HG03439 (cell line): ENCODE results near the gene KLF3.
A peak's percentile ranks its signal among the peaks of the same experiment; 100 is the strongest.

Source experiments
- ATAC-seq: cut with Tn5 transposase; IDR thresholded peaks from one replicate; pipeline ENCODE4 v1.9.1; 2021; ENCODE audit warnings: mild to moderate bottlenecking, moderate library complexity; ENCODE audit not compliant: unreplicated experiment

KLF3 gene

DNA sequence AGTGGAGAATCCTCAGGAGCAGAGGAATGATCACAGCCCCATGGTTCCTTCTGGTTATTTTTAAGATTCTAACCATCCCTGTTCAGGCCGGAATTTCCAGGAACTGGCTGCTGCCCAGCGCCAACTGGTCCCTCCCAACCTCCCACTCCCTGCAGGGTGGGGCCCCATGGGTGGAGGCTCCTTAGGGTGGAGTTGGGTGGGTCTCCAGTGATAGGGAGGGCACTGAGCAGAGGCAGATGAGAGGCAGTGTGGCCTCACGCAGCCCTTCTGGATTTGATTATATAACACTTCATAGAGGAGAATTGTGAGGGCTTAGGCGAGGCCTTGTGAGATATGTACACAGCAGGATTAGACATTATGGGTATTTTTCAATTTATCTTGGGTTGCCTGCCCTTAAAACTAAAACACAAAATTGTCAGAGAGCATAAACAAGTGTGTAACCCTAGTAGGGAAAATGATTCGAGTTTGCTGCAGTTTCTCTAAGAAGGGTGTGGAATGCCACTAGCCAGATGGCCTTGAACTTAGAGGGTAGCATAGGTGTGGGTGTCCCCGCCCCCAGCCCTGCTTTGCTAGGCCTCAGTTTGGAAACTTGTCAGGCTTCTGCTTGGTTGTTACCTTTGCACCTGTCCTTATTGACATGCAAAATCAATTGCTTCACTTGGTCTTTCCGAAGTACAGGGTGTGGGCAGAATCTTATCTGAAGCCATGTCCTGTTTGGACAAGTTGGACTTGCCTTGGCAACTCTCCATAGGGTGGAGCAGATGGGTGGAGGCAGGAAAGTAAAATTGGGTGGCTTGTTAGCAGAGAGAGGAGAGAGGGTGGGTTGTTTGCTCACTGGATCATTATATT is 9.4 kb downstream of the KLF3 start:
- no peak for ATAC-seq

DNA sequence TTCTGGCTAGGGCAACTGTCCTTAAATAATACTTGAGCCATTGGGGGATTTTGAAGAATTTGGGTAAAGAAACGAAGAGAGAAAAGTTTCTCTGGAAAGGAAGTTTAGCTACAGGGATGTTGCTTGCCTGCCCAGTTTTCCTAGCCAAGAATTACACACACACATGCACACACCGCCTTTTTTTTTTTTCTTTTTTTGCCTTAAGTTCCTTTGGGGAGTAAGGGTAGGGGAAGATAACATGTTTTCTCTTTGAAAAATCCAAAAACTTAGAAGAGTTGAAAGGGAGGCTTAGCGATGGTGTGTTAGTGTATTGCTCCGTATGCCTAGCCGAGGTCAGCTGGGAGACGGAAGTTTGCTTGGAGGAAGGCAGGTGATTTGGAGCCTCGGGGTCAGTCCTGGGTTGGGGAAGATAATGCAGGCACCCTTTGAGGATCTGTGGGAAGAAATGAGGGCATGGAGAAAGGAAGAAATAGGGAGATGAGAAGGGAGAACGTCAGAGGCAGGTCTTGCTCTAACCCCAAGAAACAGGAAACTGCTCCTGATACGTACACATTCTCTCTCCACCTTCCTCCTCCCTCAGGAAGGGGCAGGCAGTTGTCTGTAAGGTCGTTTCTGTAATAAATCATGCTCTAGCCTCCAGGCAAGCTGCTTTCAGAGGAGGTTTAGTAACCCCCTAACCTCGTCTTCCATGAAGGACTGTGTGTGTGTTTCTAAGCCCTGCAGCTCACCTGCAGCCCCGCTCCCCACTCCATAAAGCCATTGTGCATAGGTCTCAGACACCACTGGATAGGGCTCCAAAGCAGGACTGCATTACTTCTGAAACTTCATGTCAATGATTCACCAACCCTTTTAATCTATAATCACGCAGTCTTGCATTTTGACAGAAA is 10.5 kb downstream of the KLF3 start:
- no peak for ATAC-seq

DNA sequence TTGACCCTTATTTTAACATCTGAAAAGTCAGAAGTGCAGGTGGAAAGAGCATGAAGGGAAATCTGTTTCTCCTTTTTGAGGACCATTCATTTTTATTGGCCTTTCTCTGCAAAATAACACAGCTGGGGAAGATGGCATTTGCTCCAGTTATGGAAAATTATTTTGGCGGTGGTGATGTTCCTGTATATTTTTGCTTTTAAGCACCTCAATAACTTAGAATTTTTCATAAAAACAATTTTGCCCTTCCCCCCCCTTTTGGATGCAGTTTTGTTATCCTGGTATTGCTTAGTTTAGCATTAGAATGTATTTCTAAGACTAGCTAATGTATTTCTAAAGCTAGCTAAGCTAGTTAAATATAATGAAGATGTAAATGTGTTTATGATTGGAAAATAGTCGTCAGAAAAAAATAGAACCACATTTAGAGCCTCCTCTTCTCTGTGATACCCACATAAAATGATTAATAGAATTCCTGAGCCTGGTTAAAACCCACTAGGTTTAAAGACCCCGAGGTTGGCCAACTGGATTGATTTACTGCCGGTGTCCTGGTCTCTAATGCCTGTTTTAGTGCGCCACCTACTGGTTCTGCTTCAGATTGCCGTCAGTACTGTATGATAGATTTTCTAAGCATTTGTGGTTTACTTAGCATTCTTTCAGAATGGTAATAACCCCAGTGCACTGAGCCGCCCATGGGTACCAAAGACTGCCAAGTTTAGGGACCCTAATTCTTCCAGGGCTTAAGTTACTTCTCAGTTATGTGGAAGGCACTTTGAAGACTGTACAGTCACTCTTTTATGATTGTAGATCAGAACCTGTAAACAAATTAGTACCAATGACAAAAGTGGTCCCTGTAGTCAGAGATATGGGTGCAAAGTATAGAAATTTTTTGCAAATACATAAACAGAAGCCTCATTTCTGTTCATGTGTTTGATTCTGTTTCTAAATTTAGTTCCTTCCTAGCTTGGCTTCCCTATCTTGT is 11.4 kb downstream of the KLF3 start:
- peak; percentile 67 for ATAC-seq

DNA sequence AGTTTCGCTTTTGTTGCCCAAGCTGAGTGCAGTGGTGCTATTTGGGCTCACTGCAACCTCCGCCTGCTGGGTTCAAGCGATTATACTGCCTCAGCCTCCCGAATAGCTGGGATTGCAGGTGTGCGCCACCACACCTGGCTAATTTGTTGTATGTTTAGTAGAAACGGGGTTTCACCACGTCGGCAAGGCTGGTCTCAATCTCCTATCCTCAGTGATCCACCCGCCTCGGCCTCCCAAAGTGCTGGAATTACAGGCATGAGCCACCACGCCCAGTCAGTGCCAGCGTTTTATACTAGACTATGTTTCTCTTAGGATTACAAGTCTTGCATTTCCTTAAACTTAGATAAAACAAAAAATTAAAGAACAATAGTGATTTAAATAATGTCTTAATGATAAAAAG is 13.0 kb downstream of the KLF3 start:
- ATAC-seq: no peak

DNA sequence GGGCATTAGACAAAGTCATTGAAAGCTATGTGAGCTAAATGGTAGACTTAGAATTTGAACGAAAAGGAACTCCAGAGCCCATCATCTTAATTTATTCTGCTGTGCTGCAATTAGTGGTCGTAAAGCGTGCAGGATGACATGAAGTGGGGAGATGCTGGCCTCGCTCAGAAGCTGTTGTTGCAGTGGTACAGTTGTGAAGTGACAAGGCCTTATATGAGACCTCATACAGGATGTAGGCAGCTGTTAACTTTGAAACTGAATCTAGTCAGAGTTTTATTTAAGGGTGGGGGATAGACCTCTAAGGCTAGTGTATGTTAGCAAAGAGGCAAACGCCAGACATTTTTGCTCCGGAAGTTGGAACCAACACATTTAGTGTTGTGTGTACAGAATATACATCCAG is 13.4 kb downstream of the KLF3 start:
- no peak for ATAC-seq

DNA sequence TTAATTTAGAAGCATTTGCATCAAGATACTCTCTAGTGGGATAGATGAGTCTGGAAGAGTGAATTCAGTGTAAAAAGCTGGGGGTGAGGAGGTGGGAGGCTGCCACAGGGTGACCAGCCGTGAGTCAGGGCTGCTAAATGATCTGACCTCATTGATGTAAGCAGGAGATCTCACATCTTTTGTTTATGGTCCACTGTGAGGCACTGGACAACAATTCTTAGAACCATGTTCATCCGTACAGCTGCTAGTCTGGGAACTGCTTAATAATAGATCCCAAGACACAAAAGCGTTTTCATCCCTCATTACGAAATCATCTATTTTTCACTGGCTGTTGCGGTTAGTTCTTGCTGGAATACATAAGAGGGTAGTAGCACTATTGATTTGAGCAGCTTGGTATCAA is 14.1 kb downstream of the KLF3 start:
- ATAC-seq: no peak

DNA sequence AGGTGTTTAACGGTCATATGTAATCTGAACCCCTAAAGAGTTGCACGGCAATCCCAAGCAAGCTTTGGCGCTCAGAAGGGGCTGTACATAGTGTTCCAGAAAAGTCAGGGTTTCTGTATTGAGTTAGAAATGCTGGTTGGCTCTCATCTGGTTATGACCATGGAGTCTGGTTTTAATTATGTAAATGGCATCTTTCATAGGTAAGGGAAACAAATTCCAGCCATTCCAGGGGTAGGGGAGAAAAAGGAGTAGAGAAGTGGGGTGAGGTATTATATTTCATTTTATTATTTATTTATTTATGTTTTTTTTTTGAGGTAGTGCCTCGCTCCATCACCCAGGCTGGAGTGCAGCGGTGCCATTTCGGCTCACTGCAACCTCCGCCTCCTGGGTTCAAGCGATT is 15.9 kb downstream of the KLF3 start:
- no peak for ATAC-seq

DNA sequence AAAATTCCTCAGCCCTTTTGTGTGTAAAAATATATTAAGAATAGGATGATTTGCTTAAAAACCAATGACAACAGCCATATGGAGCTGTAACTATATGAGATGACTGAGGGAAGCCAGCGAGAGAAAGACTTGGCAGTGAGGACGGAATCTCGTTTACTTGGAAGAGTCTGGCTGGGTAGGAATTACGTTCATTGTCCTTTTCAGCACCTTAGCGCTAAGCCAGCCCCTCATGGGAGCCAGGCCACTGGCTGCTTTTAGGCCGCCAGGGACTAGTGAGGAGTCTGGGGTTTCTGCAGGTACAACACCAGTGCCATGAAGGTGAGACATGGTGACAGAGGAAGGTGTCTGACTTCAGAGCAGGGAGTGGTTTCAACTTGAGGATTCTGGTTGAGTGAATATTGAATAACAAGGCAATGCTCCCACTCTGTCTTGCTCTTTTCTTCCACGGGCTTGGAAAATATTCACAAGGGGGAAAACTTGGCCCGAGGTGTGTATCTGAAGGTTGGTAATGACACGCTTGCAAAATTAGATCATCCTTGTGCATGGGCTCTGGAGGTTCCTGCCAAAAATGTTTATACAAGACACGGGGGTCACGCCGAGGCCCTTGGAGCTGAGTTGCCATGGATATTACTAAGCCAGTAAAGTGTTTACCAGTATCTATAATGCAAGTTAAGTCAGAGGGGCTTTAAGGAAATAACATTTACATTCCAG is 17.4 kb downstream of the KLF3 start:
- no peak for ATAC-seq

DNA sequence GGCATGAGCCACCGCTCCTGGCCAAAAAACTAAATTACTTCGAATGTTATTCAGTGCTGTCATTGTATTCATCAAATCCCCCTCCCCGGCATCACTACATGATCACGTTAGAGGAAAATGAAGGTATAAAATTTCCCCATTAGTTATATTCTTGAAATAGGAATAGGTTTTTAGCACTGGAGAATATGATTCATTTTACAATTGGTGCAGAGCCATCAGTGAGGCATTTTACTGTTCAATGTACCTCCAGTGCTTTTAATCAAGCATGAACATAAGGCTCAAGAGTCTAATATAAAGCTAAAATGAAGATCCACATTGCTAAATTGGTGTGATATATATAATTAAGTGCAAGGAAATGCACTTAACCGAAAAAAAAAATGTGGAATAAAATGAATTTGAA is 18.3 kb downstream of the KLF3 start:
- no peak for ATAC-seq

DNA sequence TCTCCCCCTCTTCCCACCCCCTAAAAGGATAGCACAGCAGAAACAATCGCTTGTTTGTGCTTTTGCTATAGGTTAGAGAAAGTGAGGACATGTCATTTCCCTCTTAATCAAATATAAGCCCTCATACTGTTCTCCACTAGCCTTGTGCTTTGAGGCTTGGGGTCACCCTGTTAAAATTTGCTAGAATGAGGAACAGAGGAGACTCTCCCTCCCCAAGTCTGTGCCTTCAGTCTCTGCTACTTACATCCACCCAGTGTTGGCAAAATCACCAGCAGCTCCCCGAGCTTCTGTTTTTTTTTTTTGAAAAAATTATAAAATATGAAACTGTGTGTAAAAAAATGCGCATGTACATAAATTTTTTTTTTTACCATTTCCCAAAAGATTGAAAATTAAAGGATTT is 19.3 kb downstream of the KLF3 start:
- ATAC-seq: no peak

DNA sequence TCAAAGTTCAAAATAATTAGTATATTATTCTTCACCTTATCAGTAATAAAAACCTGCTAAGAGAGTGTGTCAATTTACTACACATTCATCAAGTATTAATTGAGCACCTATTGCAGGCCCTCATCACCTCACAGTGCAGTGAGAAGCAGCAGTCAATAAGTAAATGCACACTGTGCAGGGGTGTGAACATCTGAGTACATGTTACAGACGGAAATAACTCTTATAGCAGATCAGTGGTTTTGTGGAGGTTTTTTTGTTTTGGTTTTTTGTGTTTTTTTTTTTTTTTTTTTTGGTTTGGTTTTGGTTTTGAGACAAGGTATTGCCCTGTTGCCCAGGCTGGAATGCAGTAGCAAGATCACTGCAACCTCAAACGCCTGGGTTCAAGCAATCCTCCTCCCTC is 20.3 kb downstream of the KLF3 start:
- no peak for ATAC-seq

DNA sequence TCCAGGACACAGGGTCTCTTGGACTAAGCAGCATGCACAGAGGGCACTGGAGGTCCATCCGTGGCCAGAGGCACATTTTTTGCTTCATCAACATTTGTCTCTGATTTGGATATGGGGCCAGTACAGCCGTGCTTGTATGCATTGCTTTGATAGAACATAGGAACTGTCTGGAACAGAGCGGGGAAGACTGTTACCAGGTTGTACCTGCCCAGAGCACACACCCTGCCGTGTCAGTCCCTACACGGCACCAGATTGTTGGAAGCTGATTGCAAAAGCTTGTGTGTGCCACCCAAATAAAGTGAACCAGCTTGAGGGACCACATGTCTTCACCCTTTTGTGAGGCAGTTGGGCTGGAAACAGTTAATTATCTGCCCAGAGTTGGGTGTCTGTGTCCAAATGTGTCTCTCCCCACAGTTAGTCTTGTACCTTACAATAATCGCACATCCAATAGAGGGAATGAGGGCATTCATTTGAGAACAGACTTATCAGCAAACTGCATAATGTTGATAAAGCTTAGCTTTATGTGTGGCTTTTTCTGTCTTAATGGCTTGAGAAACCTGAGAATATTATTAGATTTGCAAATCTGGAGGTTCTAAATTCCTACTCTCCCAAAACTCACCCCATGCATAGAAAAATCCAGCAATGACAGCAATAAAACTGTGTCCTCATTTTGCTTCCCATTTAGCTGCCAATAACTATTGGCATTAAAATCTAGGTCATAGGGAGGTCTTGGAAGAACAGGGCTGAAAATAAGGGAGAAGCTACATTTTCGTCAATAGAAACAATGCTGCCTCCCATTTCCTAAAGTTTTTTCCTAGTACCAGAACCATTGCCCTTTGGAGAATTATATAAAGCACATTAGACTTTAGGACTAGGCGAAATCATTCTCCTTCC is 21.2 kb downstream of the KLF3 start:
- no peak for ATAC-seq

DNA sequence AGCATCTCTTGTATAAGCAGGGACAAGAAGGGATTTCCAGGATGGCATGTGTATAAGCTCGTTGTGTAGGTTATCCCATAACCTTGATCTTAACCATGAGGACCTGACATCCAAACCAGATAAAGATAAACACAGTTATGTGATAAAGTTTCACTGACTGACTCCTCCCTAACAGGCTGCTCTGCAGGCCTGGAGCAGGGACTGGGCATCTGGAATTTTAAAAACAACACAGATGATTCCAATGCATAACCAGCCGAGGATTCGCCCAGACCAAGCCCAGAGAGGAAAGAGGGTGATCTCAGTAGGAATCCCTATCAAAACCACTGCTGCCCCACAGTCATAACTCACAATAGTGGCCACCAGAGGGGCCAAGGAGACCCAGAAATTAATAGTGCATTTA is 22.7 kb downstream of the KLF3 start:
- no peak for ATAC-seq

DNA sequence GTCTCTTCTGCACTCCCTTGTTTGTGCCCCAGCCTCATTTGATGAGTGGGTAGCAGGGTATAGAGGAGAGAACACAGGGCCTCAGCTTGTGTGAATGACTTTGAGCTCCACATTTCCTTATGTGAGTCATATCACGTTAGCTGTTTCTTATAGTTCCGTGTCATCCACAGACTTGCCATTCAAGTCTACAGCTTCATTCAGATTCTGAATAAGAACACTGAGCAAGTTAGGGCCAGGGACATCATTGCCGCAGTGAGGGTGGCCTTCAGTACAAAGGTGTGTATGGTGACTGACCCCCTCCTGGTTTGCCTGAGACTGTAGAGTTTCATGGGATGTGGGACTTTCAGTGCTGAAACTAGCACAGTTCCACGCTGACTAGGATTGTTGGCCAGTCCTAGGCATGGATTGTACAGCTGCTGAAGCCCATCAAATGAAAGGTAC is 23.6 kb downstream of the KLF3 start:
- no peak for ATAC-seq

DNA sequence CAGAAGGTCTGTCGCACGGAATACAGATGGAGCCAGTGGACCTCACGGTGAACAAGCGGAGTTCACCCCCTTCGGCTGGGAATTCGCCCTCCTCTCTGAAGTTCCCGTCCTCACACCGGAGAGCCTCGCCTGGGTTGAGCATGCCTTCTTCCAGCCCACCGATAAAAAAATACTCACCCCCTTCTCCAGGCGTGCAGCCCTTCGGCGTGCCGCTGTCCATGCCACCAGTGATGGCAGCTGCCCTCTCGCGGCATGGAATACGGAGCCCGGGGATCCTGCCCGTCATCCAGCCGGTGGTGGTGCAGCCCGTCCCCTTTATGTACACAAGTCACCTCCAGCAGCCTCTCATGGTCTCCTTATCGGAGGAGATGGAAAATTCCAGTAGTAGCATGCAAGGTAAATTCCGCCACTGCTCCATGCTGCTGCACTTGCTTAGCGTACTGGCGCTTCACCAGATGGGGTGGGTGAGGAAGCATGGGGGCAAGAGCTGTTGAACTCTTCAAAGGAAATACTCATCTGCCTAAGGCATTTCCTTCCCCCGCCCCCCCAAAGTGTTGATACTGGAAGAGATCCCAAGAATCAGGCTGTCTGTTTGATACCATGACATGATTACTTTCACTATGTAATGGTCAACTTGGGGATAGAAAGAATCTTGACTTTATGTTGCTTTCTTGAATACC is 24.8 kb downstream of the KLF3 start:
- ATAC-seq: no peak

DNA sequence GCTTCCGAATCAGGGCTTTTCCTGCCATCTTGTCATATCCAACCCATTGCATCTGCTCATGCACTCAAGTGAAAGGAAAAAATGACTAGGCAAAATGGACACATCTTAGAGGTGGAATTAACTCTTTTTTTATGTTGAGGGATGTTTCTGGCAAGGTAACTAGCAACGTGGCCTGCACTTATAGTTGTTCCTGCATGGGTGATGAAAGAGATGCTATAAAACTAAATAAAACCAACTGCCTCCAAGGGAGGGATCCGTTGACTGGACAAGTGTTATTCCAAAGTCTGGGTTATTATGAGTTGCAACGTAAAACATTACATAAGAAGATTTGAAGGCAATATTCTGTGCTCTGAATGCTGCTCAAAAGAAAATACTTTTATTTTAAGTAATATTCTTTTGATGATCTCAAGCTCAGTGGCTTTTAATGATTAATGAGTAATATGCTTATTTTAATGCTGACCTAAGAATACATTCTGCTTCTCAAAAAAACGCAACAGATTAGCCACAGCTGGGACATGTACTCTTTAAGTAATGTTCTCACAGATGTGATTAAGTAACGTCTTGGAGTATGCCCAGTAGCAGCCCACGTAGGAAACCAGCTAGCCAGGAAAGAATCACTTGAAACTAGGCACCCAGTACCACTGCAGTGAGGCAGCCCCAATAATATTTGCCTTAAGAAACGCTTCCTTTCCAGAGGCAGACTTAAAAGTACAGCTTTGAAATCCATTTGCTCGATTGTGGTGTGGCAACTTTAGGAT is 27.4 kb downstream of the KLF3 start:
- ATAC-seq: no peak

DNA sequence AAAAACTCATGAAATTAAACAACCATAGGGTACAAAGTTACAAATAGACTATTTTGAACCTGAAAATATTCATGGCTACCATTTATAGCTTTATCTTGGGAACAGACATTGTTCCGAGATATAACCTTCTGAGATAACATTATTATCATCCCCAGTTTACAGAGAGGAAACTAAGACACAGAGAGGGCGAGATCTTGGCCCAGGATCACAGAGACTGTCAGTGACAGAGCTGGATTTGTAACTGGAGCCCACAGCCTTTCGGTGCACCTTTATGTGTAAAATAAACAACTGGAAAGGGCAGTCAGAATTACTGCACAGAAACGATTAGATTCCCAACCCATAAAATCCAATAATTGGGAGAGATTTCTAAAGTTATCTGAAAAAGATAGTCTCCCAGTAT is 28.4 kb downstream of the KLF3 start:
- ATAC-seq: no peak

DNA sequence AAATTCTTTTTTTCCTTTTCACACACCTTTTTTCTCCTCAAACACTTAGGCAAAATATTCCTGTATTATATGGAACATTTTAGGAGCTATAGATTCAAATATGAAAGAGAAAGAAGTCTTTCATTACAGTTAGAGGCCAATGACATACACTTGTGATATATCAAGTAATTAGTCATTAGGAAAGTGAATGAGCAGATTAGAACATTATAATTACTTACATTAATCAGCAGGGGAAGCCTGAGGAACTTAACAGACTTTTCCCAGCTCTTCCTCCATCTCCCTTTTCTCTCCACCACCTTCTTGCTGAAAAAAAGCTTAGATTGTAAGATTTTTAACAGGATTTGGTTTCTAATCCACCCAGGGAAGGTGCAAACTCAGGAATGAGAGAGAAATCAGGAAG is 29.6 kb downstream of the KLF3 start:
- no peak for ATAC-seq
